ENCODE results near the gene IMPDH2.

The IMPDH2 gene

DNA sequence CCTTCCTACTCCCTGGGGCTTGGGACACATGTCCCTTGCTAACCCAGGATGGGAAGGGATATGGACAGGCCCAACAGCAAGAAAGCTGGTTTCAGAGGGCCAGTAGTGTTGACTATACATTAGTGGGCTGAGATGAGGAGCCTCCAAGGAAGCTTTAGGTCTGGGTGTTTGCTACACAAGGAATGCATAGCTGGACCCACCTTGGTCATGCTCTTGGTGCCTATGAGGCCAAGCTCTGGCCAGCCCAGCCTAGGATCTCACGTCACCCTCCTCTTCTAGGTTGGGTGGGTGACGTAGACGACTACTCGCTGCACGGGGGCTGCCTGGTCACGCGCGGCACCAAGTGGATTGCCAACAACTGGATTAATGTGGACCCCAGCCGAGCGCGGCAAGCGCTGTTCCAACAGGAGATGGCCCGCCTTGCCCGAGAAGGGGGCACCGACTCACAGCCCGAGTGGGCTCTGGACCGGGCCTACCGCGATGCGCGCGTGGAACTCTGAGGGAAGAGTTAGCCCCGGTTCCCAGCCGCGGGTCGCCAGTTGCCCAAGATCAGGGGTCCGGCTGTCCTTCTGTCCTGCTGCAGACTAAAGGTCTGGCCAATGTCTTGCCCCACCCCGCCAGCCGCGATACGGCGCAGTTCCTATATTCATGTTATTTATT is 22.7 kb downstream of the IMPDH2 start:
- DNase-seq (ENCODE audit: low read depth, low spot score) = no peak

- DNase-seq (ENCODE audit: low read depth, low spot score) = no peak
Observed at GRCh38 chr3:49005998-49006397, 23.2 kb downstream of the IMPDH2 start.

GRCh38 chr3:49005303-49005680 is 23.9 kb downstream of the IMPDH2 start:
- DNase-seq (ENCODE audit: low read depth, low spot score) = no peak

DNA sequence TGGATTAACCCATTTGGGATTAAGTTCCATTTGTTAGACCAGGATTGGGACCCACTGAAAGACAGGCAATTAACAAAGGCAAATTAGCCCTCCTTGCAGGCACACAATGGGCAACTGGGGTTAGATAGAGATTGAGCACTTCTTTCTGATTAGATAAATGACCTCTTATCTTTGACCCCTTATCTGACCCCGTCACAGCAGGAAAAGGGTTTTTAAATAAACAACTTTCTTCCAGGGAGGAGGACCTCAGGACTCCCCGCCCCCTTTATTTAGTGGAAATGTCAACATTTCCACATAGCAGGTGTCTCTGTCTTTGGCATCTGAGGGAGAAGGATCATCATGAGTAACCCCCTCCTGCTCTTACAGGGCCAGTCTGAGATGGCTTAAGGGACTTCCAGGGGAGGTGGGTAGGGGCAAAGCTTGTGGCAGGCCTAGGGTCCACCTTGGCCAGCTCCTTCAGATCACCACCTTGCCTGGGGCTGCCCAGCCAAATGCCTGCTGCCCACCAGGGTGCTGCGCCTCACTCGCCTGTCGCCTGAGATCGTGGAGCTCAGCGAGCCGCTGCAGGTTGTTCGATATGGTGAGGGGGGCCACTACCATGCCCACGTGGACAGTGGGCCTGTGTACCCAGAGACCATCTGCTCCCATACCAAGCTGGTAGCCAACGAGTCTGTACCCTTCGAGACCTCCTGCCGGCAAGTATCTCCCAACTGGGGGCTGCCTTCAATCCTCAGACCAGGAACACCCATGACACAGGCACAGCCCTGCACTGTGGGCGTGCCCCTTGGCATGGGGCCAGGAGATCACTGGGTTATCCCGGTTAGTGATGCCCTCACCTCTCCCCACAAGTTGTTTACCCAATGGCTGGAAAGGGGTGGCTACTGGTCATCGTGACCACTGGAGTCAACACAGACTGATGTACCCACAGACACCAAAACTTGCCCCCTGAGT is 24.6 kb downstream of the IMPDH2 start:
- DNase-seq (ENCODE audit: low read depth, low spot score) = no peak

DNA sequence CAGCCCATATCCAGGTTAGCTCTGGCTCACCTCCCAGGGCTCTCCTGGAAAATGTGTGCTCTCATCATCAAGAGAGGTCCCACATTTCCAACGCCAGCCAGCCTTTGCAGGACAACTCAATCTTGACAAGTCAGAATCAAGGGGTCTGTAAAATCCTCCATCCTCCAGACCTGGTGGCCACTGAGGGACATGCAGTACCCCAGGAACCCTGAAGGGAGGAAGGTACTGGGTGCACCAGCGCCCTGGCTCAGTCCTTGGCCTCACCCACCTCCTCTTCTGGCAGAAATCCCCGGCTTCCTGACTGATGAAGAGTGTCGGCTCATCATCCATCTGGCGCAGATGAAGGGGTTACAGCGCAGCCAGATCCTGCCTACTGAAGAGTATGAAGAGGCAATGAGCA is 28.0 kb downstream of the IMPDH2 start:
- no peak for DNase-seq (ENCODE audit: low read depth, low spot score)

- DNase-seq (ENCODE audit: low read depth, low spot score) = no peak
Observed at GRCh38 chr3:48999085-48999858, 29.9 kb downstream of the IMPDH2 start.

GRCh38 chr3:48997714-48998637 is 31.2 kb downstream of the IMPDH2 start:
- DNase-seq (ENCODE audit: low read depth, low spot score) = no peak

GRCh38 chr3:48997102-48997635 is 32.0 kb downstream of the IMPDH2 start:
- no peak for DNase-seq (ENCODE audit: low read depth, low spot score)

- DNase-seq (ENCODE audit: low read depth, low spot score) = no peak
Observed at GRCh38 chr3:48996640-48997039, 32.6 kb downstream of the IMPDH2 start.

DNA sequence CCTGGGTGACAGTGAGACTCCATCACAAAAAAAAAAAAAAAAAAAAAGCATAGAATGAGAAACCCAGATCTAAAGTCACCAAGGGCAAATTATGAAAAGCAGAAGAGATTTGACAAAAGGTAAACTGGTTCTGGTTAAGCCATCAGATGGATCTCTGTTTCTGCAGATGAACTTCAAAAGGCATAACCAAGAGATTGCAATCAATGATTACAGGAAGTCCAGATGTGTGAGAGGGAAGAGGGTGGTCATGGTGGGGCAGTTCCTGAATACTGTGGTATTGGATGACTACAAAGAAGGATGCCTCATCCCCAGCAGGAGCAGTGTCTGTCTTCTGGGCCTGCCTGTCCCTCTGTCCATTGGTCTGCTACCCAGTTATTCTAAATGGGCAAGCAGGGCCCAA is 35.4 kb downstream of the IMPDH2 start:
- DNase-seq (ENCODE audit: low read depth, low spot score) = no peak

- no peak for DNase-seq (ENCODE audit: low read depth, low spot score)
Observed at GRCh38 chr3:48991851-48992545, 37.2 kb downstream of the IMPDH2 start.

DNA sequence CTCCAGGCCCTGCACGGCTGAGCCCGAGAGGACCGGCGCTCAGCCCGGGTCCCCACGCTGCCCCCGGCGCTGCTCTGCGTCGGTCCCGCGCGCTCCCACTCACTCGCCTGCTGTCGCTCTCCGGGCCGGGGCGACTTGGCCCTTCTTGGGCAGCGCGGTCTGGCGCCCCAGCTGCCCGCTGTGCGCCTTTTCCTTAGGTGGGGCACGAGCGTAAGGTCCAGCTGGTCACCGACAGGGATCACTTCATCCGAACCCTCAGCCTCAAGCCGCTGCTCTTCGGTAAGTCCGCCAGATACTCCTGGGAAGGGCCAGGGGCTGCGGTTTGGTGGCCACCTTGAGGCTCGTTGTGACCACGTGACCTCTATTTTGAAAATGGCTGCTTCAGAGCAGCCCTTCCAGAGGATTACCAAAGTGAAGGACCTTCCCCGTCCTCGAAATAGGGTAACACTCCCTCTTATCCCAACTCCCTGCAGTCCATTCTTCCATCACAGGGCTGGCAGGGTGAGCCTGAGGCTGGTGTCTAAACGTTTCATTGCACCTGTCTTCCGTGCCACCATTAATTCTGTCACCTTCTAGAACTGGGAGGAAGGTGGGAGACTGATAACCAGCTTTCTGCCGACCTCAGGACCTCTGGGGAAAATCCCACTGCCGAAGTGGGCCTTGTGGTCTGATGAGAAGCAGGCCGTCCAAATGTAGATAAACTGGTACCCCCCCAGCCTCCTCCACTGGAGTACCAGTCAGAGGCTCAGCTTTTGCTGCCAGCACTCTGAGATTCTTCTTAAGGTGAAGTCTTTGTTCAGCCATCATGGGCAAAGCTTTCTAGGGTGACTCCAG is 38.3 kb downstream of the IMPDH2 start:
- no peak for DNase-seq (ENCODE audit: low read depth, low spot score)

DNA sequence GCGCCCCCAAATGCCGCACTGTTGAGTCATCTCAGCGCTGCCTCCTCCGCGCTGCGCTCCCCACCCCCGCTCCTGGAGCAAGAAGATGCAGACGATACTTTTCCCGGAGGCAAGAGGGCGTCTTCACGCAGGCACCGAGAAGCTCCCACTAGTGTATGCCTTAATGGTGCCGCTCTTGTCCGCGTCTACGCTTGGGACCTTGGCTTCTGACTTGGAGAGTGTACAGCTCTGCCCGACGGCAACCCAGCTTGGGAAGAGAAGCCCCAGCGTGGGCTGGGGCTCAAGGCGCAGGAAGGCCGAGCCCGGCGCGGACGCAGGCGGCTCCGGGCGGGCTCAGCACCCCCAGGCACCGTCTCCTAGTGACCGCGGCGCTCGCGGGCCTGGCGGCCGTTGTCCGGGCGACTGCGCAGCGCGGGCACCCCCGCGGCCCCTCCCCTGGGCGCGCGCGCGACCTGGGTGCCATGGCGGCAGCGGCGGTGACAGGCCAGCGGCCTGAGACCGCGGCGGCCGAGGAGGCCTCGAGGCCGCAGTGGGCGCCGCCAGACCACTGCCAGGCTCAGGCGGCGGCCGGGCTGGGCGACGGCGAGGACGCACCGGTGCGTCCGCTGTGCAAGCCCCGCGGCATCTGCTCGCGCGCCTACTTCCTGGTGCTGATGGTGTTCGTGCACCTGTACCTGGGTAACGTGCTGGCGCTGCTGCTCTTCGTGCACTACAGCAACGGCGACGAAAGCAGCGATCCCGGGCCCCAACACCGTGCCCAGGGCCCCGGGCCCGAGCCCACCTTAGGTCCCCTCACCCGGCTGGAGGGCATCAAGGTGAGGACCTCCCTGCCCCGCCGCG is 39.2 kb downstream of the IMPDH2 start, which contains the start of gene P4HTM:
Gene P4HTM (plus strand): TSS at position 446 of the 840 bp plus-strand sequence. CDS start 16 bp downstream, at position 462.
- no peak for DNase-seq (ENCODE audit: low read depth, low spot score)

- DNase-seq (ENCODE audit: low read depth, low spot score) = no peak
Observed at GRCh38 chr3:48989126-48989795, 39.9 kb downstream of the IMPDH2 start.

- DNase-seq (ENCODE audit: low read depth, low spot score) = no peak
Observed at GRCh38 chr3:48985831-48986376, 43.3 kb downstream of the IMPDH2 start.

- no peak for DNase-seq (ENCODE audit: low read depth, low spot score)
Observed at GRCh38 chr3:48984663-48985062, 44.5 kb downstream of the IMPDH2 start.

DNA sequence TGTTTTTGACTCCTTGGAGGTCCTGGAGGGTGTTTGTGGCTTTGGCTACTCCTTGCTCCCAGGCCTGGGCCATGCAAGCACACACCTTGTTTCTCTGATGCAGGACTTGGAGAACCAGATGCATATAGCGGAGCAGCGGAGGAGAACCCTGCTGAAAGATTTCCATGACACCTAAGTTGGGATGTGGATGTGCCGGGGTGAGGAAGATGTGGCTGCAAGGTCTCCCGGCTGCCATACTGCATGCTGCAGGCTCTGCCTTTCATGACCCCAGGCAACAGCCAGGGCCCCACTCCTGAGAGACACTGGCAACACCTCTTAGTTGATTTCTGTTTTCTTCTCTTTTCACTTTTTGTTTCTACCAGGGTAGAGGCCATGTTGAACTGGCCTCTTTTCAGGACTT is 46.1 kb downstream of the IMPDH2 start:
- DNase-seq (ENCODE audit: low read depth, low spot score) = no peak
